ENCODE data around the gene CTSG.
"Not testable (repeated sequence)": the region's sequence is repeated elsewhere in the genome, so short reads cannot be mapped to it uniquely, and the experiment has no call there.

CTSG gene

GRCh38 chr14:24542346-24542936 lies 33.6 kb downstream of the CTSG start:
- DNase-seq (ENCODE audit: low read depth in 3 of 3) = no peak

- DNase-seq (ENCODE audit: low read depth in 3 of 3) = peak in 1 of 3 donors; percentile 3
Measured at GRCh38 chr14:24535737-24536136, 40.3 kb downstream of the CTSG start.

GRCh38 chr14:24534286-24534685 lies 41.8 kb downstream of the CTSG start:
- DNase-seq (ENCODE audit: low read depth in 3 of 3) = no peak

GRCh38 chr14:24525877-24526620 lies 50.0 kb downstream of the CTSG start:
- DNase-seq (ENCODE audit: low read depth in 3 of 3) = not testable (repeated sequence)
